GM19452 (cell line): Measurements from ENCODE around the gene KLC1.

Experiments used
- ATAC-seq: cut with Tn5 transposase; IDR thresholded peaks from one replicate; pipeline ENCODE4 v1.9.1; 2021; ENCODE audit not compliant: unreplicated experiment

Gene KLC1

DNA sequence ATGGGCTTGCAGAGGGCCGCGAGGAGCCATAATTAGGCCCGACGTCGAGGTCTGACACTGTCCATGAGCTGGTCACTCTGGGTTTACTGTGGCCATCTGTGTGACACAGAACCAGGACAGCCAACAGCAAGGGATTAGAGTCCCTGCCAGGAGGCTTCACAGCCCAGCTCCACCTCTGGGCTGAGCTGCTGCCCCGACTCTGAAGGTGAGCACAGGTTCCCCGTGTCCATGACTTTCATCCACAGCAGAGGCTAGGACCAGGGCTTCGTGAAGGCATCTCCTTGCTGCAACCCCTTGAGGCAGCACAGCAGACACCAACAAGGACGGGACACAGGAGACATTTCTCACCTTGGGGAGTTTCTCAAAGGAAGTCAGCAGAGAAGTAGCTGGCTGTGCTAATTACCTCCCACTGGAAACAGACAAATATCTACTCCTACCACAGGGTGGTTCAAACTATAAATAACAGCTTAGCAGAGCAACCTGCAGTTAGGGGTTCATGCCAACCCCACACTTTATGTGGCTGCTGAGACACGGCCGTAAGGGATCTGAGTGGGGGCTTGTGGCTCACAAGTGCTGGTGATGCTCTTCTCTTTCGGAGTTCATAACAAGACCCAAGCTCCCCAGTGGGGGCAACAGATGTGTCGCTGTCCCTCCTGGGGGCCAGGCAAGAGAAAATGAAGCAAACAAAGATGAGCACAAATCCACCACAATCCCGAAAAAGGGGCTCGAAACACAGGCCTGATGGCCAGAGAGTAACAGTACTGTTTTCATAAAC is 115.8 kb downstream of the KLC1 start:
- ATAC-seq: no peak

DNA sequence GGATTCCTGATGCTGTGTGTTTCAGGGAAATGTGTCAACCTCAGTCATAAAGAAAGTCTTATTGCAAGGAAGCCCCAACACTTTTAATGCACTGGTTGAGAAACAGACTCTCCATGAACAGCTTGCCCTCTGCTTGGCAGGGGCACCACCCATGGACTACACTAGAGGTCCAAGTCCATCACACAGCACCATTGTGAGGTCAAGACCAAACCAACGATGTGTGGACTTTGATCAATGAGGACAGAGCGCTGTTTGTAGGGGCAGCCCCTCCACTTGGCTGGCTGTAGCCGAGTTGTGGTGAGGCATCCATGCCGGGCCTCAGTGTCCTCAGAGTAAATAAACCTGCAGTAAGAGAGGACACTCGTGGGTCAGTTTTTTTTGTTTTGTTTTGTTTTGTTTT is 116.4 kb downstream of the KLC1 start:
- no peak for ATAC-seq

DNA sequence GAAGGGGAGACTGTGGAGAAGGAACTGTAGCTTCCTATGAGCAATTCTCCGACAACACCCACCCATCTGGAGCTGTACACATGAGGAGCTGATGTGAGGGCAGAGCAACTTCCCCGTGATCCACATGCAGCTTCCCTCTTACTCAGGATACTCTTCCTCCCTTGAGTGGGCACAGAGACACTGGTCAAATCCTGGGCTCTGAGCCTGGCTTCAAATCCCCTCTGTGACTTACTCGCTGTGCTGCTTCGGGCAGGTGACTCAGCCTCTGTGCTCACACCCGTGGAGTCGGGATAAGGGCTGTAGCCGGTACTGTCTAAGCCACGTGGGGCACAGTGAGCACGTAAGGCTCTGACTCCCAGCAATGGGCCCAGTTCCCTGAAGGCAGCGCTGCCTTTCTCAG is 117.7 kb downstream of the KLC1 start:
- no peak for ATAC-seq

DNA sequence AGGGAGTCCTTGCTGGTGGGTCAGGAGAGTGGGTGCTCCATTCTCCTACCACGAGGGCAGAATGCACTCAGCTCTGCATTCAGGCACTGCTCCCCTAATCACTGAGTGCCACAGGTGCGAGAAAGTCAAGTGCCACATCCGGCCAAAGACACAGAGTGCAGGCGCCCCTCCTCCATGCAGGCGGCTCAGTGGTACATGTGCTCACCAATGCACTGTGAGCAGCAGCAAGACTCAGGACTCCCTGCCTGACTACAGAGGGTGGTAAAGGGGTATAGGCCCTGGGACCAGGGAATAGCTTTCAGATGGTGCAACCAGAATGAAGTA is 119.5 kb downstream of the KLC1 start:
- ATAC-seq: no peak

DNA sequence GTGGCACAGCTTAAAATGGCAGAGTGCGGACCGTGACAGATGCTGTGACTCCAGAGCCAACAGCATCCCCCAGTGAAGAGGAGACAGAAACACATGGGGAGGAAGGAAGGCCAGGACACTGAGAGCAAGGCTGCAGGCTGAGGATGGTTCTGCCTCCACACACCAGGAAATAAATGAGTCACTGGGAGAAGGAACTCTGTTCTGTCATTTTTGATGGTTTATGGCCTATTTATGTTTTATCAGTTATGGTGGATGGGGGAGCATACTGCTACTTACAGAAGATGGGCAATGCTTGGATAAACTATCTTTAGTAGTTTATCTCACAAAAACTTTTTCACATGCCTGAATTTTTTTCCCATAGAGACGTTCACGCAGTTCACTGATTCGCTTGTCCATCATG is 120.4 kb downstream of the KLC1 start:
- ATAC-seq: no peak

DNA sequence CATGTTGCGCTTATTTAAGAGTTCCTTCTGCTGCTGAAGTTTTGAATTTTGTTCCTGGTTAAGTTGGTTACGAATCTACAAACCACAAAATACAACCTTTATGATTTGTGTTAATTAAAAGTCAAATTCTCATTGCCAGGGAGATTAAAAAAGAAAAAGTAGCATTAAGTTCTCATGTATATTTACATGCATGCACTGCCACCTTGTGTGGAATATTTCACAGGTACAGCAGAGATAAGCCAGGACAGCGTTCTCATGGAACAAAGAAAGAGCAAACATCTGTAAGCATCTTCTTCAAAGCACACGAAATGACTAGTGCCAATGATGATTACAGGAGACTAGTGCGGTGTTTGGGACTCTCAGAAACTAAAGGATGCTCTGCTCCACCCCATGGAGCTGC is 120.8 kb downstream of the KLC1 start:
- ATAC-seq: no peak
